Natural killer cell (primary cell): ENCODE data around the gene LHPP. TPM values are rescaled to one million over a fixed set of nuclear protein-coding genes. Genes with fewer than 3 reads are reported as not detected.

Source experiments
- ATAC-seq, 3 donors: fragments of 150-1000 bp in 2 of 3; fragments of 200-7000 bp in 1 of 3; cut with Tn5 transposase; 1 replicate in 1 of 3; 2 replicates in 2 of 3; pipeline ENCODE4 v1.10.0; 2021; ENCODE audit warnings: mild to moderate bottlenecking in 2 of 3, moderate library complexity in 2 of 3
- DNase-seq, 2 donors: peaks; one replicate each; pipeline versions ENCODE4 v3.0.0 to v3.0.0-alpha.2; 2013 to 2021; ENCODE audit warnings: mixed read lengths in 1 of 2
- H3K27ac ChIP-seq: one replicate; pipeline ENCODE4 v1.5.1; 2013; ENCODE audit warnings: mild to moderate bottlenecking, low read length
- H3K27me3 ChIP-seq: one replicate; pipeline ENCODE4 v1.6.1; 2013; ENCODE audit warnings: low read length; ENCODE audit not compliant: control insufficient read depth, insufficient read depth
- H3K36me3 ChIP-seq: one replicate; pipeline ENCODE4 v1.6.1; 2013; ENCODE audit warnings: low read length; ENCODE audit not compliant: control insufficient read depth, insufficient read depth
- H3K4me1 ChIP-seq: one replicate; pipeline ENCODE4 v1.6.1; 2013; ENCODE audit warnings: low read length; ENCODE audit not compliant: control insufficient read depth, insufficient read depth
- H3K4me3 ChIP-seq: one replicate; pipeline ENCODE4 v1.5.1; 2013; ENCODE audit warnings: low read length
- H3K9me3 ChIP-seq: one replicate; pipeline ENCODE4 v1.6.1; 2013; ENCODE audit warnings: low read length; ENCODE audit not compliant: control insufficient read depth, insufficient read depth
- H3K27ac Mint-ChIP-seq, 2 donors: one replicate each; pipeline ENCODE4 v1.8.0; 2022; ENCODE audit warnings: mild to moderate bottlenecking in 2 of 2, mixed read lengths in 2 of 2, moderate library complexity in 1 of 2
- H3K27me3 Mint-ChIP-seq, 2 donors: one replicate each; pipeline ENCODE4 v1.8.0; 2022; ENCODE audit warnings: low read depth in 2 of 2, mixed read lengths in 2 of 2
- H3K36me3 Mint-ChIP-seq: one replicate; pipeline ENCODE4 v1.8.0; 2022; ENCODE audit warnings: mixed read lengths
- H3K4me1 Mint-ChIP-seq, 2 donors: one replicate each; pipeline ENCODE4 v1.8.0; 2022; ENCODE audit warnings: mixed read lengths in 2 of 2
- H3K4me3 Mint-ChIP-seq: one replicate; pipeline ENCODE4 v1.8.0; 2022; ENCODE audit warnings: mild to moderate bottlenecking, moderate library complexity, mixed read lengths
- H3K9me3 Mint-ChIP-seq, 2 donors: one replicate each; pipeline ENCODE4 v1.8.0; 2022; ENCODE audit warnings: mixed read lengths in 2 of 2
- CTCF ChIP-seq: fragments of 200-600 bp; IDR thresholded peaks from one replicate; pipeline ENCODE4 v1.8.0; 2022; ENCODE audit warnings: antibody characterized with exemption
- WGBS: methylation state at CpG from one replicate; pipeline ENCODE4 v1.1.7; 2013; ENCODE audit warnings: missing lambda C conversion rate; ENCODE audit not compliant: insufficient coverage; 5-methylcytosine and 5-hydroxymethylcytosine counted together
- intact Hi-C: fragments of 100-400 bp; cut with micrococcal nuclease; formaldehyde crosslinking; loops from one replicate; pipeline ENCODE4 v1.14.2; 2022
- total RNA-seq, 4 donors: library from RNA; stranded (reverse); fragments of 120-200 nt in 1 of 4; gene quantifications; one replicate each; pipeline versions ENCODE4 v1.2.3 to v1.2.4, GENCODE V29; 2013 to 2022

The LHPP gene
- total RNA-seq, 3 donors from 2014 or later (not counting 1 experiment from before 2014, with no cell fraction given): 12.3 to 19.3 (median 14.8) TPM

DNA sequence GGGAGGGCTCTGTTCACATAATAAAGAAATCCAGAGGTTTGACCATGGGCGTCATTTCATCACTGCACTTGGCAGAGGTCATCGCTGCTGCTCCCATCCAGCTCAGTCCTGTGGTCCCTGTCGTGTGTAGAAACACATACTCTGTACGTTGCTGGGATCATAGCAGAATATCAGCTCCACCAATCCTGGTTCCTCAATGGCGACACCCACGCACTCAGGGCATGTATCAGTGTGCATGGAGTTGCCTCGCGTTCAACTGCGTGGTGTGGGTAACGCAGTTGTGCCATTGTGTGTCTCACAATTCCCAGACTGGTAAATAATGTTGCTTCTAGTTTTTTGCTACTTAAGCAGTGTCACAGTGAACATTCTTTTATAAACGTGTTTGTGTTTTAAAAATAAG, 111.1 kb downstream of the LHPP start:
- 96% methylated on average over 10 of the region's 11 CpGs for WGBS

DNA sequence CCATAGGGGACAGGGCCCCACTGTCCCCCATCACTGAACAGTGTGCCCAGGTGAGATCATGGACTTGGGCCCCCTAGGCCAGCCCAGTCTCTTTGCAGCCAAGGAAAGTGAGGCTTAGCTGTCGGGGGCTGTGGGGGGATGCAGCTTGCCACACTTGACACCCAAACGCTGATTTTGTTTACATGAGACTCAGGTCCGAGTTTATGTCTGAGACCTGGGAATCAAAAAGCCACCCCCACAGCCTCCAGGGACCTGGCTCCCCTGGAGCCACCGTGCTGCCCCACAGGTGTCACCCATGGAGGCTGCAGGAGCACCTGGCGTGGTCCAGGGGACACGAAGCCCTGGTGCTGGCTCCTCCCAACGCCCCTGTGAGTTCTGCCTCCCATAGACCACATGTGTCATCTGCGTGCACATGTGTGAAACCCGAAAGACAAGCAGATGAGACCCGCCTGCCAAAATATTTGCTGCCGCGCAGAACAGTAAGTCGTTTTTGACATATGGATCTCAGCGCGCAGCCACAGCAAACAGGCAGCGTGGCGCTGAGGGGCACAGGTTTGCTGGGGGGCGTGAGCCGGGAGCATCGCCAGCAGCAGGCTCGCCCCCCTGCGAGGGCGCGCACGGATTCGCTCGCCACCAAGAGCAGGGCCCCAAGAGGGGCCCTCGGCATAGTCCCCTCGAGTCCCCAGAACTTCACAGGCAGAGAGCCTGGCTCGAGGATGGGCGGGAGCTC, 112.3 kb downstream of the LHPP start:
- Histone ChIP-seq H3K27ac (no peak overlapping the region), H3K9me3 (no peaks in the 10 kb centered on the region), H3K27me3 (no peaks in the 10 kb centered on the region), H3K4me3 (no peak overlapping the region), H3K4me1 (no peaks in the 10 kb centered on the region), H3K36me3 (no peaks in the 10 kb centered on the region)
- ATAC-seq (no peak), DNase-seq (no peak)
- H3K4me1 Mint-ChIP-seq: peaks cover 0 to 9% of the 10 kb centered on the region in 2 donors
- no peak for TF ChIP-seq CTCF
- no peaks in the 10 kb centered on the region for H3K36me3 Mint-ChIP-seq
- H3K9me3 Mint-ChIP-seq: no peaks in the 10 kb centered on the region
- no peaks in the 10 kb centered on the region for H3K27me3 Mint-ChIP-seq
- H3K4me3 Mint-ChIP-seq: no peak overlapping the region
- no peak overlapping the region for H3K27ac Mint-ChIP-seq
- intact Hi-C loops: no loop called here
- 84% methylated on average over 31 of the region's 31 CpGs for WGBS

More for the DNA sequence above, 111.1 kb downstream of the LHPP start:
- no peak for DNase-seq
- ATAC-seq: no peak
- intact Hi-C loops: no loop called here
- no peaks in the 10 kb centered on the region for H3K9me3 ChIP-seq
- H3K27ac Mint-ChIP-seq: no peak overlapping the region
- H3K27me3 ChIP-seq: no peaks in the 10 kb centered on the region
- H3K9me3 Mint-ChIP-seq: no peaks in the 10 kb centered on the region
- H3K36me3 ChIP-seq: no peaks in the 10 kb centered on the region
- H3K4me3 ChIP-seq: no peak overlapping the region
- no peak for TF ChIP-seq CTCF
- no peaks in the 10 kb centered on the region for H3K4me1 ChIP-seq
- no peaks in the 10 kb centered on the region for H3K36me3 Mint-ChIP-seq
- H3K27me3 Mint-ChIP-seq: no peaks in the 10 kb centered on the region
- H3K4me3 Mint-ChIP-seq: no peak overlapping the region
- peaks cover 0 to 2% of the 10 kb centered on the region in 2 donors for H3K4me1 Mint-ChIP-seq
- H3K27ac ChIP-seq: no peak overlapping the region

DNA sequence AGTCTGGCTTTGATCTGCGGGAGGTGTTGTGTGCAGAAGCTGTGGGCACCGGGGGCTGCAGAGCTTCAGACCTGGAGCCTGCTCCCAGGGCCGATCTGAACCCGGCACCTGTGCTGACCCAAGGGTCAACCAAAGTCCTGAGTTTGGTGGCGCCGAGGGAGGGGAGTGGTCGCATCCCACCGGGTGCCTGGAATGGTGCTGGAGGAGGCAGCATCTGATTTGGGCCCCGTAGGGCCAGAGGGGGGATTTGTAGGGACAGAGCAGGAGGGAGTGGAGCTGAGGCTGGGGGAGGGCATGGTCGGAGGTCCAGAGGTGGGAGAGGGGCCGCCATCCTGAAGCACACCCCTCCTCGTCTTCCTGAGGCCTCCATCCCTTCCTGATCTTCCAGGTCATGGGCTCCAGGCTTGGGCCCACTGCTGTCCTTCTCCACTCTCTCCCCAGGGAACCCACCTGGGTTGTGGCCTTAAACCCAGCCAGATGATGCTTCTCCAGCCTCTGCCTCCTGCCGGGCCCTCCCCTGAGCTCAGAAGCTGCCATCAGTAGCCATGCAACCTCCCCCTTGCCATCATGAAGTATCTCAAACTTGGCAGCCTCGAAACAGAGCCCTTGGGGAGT, 112.9 kb downstream of the LHPP start:
- WGBS: 92% methylated on average over 14 of the region's 14 CpGs
- Mint-ChIP-seq H3K4me1 (peaks cover 0 to 9% of the 10 kb centered on the region in 2 donors), H3K4me3 (no peak overlapping the region), H3K27me3 (no peaks in the 10 kb centered on the region), H3K9me3 (no peaks in the 10 kb centered on the region), H3K36me3 (no peaks in the 10 kb centered on the region), H3K27ac (no peak overlapping the region)
- TF ChIP-seq CTCF: no peak
- Histone ChIP-seq H3K27me3 (no peaks in the 10 kb centered on the region), H3K4me1 (no peaks in the 10 kb centered on the region), H3K9me3 (no peaks in the 10 kb centered on the region), H3K36me3 (no peaks in the 10 kb centered on the region), H3K4me3 (no peak overlapping the region), H3K27ac (no peak overlapping the region)
- ATAC-seq (no peak), DNase-seq (no peak)
- intact Hi-C loops: no loop called here
